GM18511 (cell line): ENCODE data around the gene CHST13.

Experiments used
- ATAC-seq: cut with Tn5 transposase; IDR thresholded peaks from one replicate; pipeline ENCODE4 v1.9.1; 2021; ENCODE audit warnings: mild to moderate bottlenecking, moderate library complexity; ENCODE audit not compliant: unreplicated experiment

CHST13 gene

GRCh38 chr3:126523745-126524428 lies at the start of gene CHST13:
Gene CHST13 (plus strand): TSS chr3:126524155. CDS start chr3:126524333, 178 bp downstream.
- no peak for ATAC-seq

- peak; percentile 35 for ATAC-seq
Observed at GRCh38 chr3:126474498-126475412, 49.2 kb upstream of the CHST13 start.

GRCh38 chr3:126475413-126476114 lies 48.4 kb upstream of the CHST13 start, which contains the start of gene ZXDC:
Gene ZXDC (minus strand): TSS chr3:126475891. CDS start chr3:126475865, 26 bp downstream.
- ATAC-seq, result peak; percentile 85

- peak; percentile 32 for ATAC-seq
Observed at GRCh38 chr3:126476166-126477060, 47.5 kb upstream of the CHST13 start.

- no peak for ATAC-seq
Observed at GRCh38 chr3:126477061-126477380, 46.9 kb upstream of the CHST13 start.

- ATAC-seq, result no peak
Observed at GRCh38 chr3:126478581-126479310, 45.2 kb upstream of the CHST13 start.

- no peak for ATAC-seq
Observed at GRCh38 chr3:126479642-126480041, 44.3 kb upstream of the CHST13 start.

GRCh38 chr3:126480206-126480605 lies 43.7 kb upstream of the CHST13 start:
- ATAC-seq, result no peak

- no peak for ATAC-seq
Observed at GRCh38 chr3:126480861-126481260, 43.1 kb upstream of the CHST13 start.

- no peak for ATAC-seq
Observed at GRCh38 chr3:126481808-126482502, 42.0 kb upstream of the CHST13 start.

GRCh38 chr3:126482503-126483255 lies 41.3 kb upstream of the CHST13 start:
- no peak for ATAC-seq

GRCh38 chr3:126483321-126483761 lies 40.6 kb upstream of the CHST13 start:
- no peak for ATAC-seq

- no peak for ATAC-seq
Observed at GRCh38 chr3:126484148-126484547, 39.8 kb upstream of the CHST13 start.

- no peak for ATAC-seq
Observed at GRCh38 chr3:126484662-126485061, 39.3 kb upstream of the CHST13 start.

- no peak for ATAC-seq
Observed at GRCh38 chr3:126485176-126485897, 38.6 kb upstream of the CHST13 start.

GRCh38 chr3:126485956-126486355 lies 38.0 kb upstream of the CHST13 start:
- no peak for ATAC-seq

GRCh38 chr3:126486360-126486847 lies 37.6 kb upstream of the CHST13 start:
- ATAC-seq, result no peak
